HFFc6 (cell line): Measurements from ENCODE around the gene SOX10. TPM values are rescaled to one million over a fixed set of nuclear protein-coding genes. Genes with fewer than 3 reads are reported as not detected.

Experiments
- DNase-seq: peaks from one replicate; pipeline ENCODE4 v3.0.0-alpha.2; 2018
- H3K27ac Mint-ChIP-seq: 2 replicates; pipeline ENCODE4 v1.8.0; 2020; ENCODE audit warnings: mild to moderate bottlenecking, mixed read lengths
- H3K27me3 Mint-ChIP-seq: 2 replicates; pipeline ENCODE4 v1.8.0; 2021; ENCODE audit warnings: mild to moderate bottlenecking, moderate library complexity, mixed read lengths; ENCODE audit not compliant: insufficient read depth
- H3K36me3 Mint-ChIP-seq: 2 replicates; pipeline ENCODE4 v1.8.0; 2021; ENCODE audit warnings: low read depth, mixed read lengths
- H3K4me1 Mint-ChIP-seq: 2 replicates; pipeline ENCODE4 v1.8.0; 2020; ENCODE audit warnings: low read depth, mixed read lengths
- H3K4me3 Mint-ChIP-seq: 2 replicates; pipeline ENCODE4 v1.8.0; 2020; ENCODE audit warnings: mild to moderate bottlenecking, moderate library complexity, mixed read lengths
- H3K9me3 Mint-ChIP-seq: 2 replicates; pipeline ENCODE4 v1.8.0; 2020; ENCODE audit warnings: mild to moderate bottlenecking, mixed read lengths
- microRNA-seq: library from miRNA; unstranded; fragments of <30 nt; microRNA quantifications from one replicate; pipeline ENCODE4, GENCODE V29; 2019
- total RNA-seq, 6 experiments: library from RNA; stranded (reverse); fragmentation: NEBNext Ultra II Directional; extraction: Animal tissue kit (Norgen Biotek cat#: 25700); gene quantifications; 2 replicates in 1 of 6; 3 replicates in 5 of 6; pipeline ENCODE4 v1.2.3, GENCODE V29; 2021
- TF ChIP-seq, protein P1 (sequence below): fragments of 200-600 bp; sonication (generic); IDR thresholded peaks from 2 replicates; pipeline ENCODE4 v1.5.0; 2021; ENCODE audit warnings: antibody characterized with exemption, mild to moderate bottlenecking

Gene SOX10
- total RNA-seq, 6 experiments from 2014 or later = not detected

DNA sequence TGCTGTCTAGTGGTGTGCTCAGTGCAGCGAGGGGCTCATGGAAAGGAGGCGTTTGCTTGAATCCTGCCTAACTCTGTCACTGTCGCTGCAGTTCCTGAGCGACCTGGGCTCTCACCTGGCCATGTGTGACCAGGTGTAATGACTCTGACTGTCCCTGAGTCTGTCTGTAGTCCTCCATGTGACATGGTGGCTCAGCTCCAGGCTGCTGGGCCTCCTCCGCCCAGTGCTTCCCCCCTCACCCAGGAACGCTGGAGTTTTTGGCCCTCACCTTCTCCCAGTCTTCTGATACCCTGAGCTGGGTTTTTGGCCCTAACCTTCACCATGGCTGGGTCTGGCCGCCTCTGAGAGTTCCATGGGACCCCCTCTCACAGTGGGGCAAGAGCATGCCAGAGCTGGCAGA is 58.0 kb downstream of the SOX10 start:
- Mint-ChIP-seq H3K4me1 (peaks cover 9% of the 10 kb centered on the region), H3K27me3 (no peaks in the 10 kb centered on the region; the same call in 1 of the 2 replicates), H3K36me3 (peaks cover 10% of the 10 kb centered on the region), H3K27ac (no peak overlapping the region), H3K4me3 (no peak overlapping the region), H3K9me3 (no peaks in the 10 kb centered on the region)
- TF ChIP-seq, protein P1, sequence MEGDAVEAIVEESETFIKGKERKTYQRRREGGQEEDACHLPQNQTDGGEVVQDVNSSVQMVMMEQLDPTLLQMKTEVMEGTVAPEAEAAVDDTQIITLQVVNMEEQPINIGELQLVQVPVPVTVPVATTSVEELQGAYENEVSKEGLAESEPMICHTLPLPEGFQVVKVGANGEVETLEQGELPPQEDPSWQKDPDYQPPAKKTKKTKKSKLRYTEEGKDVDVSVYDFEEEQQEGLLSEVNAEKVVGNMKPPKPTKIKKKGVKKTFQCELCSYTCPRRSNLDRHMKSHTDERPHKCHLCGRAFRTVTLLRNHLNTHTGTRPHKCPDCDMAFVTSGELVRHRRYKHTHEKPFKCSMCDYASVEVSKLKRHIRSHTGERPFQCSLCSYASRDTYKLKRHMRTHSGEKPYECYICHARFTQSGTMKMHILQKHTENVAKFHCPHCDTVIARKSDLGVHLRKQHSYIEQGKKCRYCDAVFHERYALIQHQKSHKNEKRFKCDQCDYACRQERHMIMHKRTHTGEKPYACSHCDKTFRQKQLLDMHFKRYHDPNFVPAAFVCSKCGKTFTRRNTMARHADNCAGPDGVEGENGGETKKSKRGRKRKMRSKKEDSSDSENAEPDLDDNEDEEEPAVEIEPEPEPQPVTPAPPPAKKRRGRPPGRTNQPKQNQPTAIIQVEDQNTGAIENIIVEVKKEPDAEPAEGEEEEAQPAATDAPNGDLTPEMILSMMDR = no peak
- no peak for DNase-seq

DNA sequence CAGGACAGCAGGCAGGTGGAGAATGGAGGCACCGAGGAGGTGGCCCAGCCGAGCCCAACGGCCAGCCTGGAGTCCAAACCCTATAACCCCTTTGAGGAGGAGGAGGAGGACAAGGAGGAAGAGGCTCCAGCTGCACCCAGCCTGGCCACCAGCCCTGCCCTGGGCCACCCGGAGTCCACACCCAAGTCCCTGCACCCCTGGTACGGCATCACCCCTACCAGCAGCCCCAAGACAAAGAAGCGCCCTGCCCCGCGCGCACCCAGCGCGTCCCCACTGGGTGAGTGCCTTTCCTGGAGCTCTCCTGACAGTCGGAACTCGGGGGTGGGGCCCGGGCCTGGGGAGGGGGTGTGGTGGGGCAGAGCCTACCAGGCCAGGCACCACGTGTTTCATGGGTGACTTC is 58.6 kb downstream of the SOX10 start:
- no peaks in the 10 kb centered on the region; the same call in 1 of the 2 replicates for H3K27me3 Mint-ChIP-seq
- TF ChIP-seq, protein P1 = no peak
- H3K9me3 Mint-ChIP-seq = no peaks in the 10 kb centered on the region
- DNase-seq = no peak
- H3K27ac Mint-ChIP-seq = no peak overlapping the region
- peaks cover 5% of the 10 kb centered on the region for H3K4me1 Mint-ChIP-seq
- peaks cover 10% of the 10 kb centered on the region for H3K36me3 Mint-ChIP-seq
- H3K4me3 Mint-ChIP-seq = no peak overlapping the region

DNA sequence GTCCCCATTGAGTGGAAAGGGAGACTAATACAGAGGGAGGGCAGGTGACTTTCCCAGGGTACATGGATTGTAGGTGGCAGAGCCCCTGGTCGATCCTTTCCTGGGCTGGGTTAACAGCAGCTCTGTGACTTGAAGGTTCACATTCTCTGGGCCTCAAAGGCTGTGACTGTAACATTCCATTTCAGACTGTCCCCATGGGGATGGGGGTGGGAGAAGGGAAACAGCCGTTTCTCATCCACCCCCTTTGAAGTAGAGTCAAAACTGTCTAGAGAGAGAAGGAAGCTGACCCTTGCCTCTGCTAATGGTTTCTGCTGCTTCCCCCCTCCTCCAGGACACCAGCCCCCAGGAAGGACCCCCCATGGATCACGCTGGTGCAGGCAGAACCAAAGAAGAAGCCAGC is 59.0 kb downstream of the SOX10 start:
- Mint-ChIP-seq H3K9me3 (no peaks in the 10 kb centered on the region), H3K4me3 (no peak overlapping the region), H3K4me1 (peaks cover under 1% of the 10 kb centered on the region; the same call in 1 of the 2 replicates), H3K27ac (no peak overlapping the region), H3K27me3 (no peaks in the 10 kb centered on the region; the same call in 1 of the 2 replicates), H3K36me3 (peaks cover 11% of the 10 kb centered on the region)
- TF ChIP-seq, protein P1 = no peak
- no peak for DNase-seq

DNA sequence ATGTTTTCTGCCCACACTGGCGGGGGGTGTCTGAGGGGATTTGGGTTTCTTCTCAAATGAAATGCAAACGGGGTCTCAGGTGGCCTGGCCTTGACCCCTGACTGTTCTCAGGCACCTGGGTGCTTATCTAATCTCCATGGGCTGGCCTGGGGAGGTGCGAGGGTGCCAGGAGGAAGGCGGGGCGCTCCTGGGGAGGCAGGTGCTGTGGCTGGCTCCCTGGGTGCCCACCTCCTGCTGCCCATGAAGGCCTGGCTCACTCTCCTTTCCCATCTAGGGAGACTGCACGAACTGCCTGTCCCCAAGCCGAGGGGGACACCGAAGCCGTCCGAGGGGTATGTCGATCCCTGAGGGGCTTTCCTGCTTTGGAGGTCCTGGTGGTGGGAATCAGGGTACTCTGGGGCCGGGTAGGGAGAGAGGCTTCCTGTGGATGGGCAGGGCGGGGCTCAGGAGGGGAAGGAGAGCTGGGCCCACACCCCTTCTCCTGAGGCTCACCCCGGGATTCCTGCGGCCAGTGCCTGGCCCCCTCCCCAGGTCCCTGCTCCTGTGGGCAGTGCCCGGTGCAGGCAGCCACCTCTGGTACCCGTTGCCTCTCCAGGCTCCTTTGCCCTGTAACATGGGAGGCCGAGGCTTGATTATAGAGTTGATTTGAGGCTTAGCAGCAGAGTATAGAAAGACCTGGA is 59.8 kb downstream of the SOX10 start:
- no peaks in the 10 kb centered on the region for H3K4me1 Mint-ChIP-seq
- peaks cover 15% of the 10 kb centered on the region for H3K36me3 Mint-ChIP-seq
- TF ChIP-seq, protein P1 = no peak
- H3K4me3 Mint-ChIP-seq = no peak overlapping the region
- no peaks in the 10 kb centered on the region for H3K9me3 Mint-ChIP-seq
- H3K27me3 Mint-ChIP-seq = no peaks in the 10 kb centered on the region; the same call in 1 of the 2 replicates
- no peak overlapping the region for H3K27ac Mint-ChIP-seq
- DNase-seq = no peak

DNA sequence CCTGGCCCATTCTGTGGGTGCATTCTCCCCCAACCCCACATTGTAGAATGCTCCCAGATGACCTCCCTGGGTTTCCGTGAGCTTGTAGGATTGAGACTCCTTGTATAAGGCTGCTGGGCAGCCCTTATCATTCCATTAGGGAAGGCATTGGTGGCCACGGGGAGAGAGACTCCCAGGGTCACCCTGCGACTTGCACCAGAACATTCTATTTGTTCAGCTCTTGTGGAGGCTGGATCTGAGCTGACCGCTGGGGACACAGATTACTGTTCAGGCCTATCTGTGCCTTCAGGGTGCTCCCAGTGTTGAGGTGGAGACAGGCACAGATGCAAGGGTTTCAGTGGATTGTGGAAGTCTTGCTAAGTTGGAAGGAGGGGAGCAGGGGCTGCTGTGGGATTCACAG is 60.4 kb downstream of the SOX10 start:
- no peak for DNase-seq
- Mint-ChIP-seq H3K4me1 (no peaks in the 10 kb centered on the region), H3K36me3 (peaks cover 12% of the 10 kb centered on the region), H3K27me3 (no peaks in the 10 kb centered on the region), H3K9me3 (no peaks in the 10 kb centered on the region), H3K27ac (no peak overlapping the region), H3K4me3 (no peak overlapping the region; the same call in 1 of the 2 replicates)
- TF ChIP-seq, protein P1 = no peak

Small RNAs within 50 kb of the gene (microRNA-seq; reads per million reads assigned to microRNA genes)
- gene MIR4534 (not detected), gene MIR6820 (4.6 reads per million)

Other genes with a start within 250 kb of the SOX10 start
- gene GCAT, start 176.6 kb downstream of the SOX10 start, total RNA-seq = 10 to 100 TPM; 27.6 to 42.3 (median 29.2) TPM
- gene GALR3, start 161.2 kb downstream of the SOX10 start, total RNA-seq = not detected
- gene ANKRD54, start 140.2 kb downstream of the SOX10 start, total RNA-seq = 10 to 100 TPM; 18.3 to 25.4 (median 20.9) TPM
- gene EIF3L, start 135.1 kb downstream of the SOX10 start, total RNA-seq = 100 to 1,000 TPM; 306 to 371 (median 357) TPM
- gene MICALL1, start 78.3 kb downstream of the SOX10 start, total RNA-seq = 10 to 100 TPM; 37.7 to 46.5 (median 40.5) TPM
- under 1 TPM; 0.43 to 0.73 (median 0.54) TPM for gene C22orf23, start 31.0 kb downstream of the SOX10 start, total RNA-seq
- gene POLR2F, start 30.9 kb downstream of the SOX10 start, total RNA-seq = 100 to 1,000 TPM in 4 of 6 experiments, 10 to 100 TPM in 2; 91.6 to 130 (median 107) TPM
- 1 to 10 TPM; 7.0 to 10.0 (median 7.7) TPM for gene PICK1, start 72.8 kb upstream of the SOX10 start, total RNA-seq
- gene SLC16A8, start 99.6 kb upstream of the SOX10 start, total RNA-seq = not detected
- gene BAIAP2L2, start 126.1 kb upstream of the SOX10 start, total RNA-seq = under 1 TPM in 1 of 6 experiments, not detected in 5; 0.08 TPM
- 1 to 10 TPM; 4.1 to 6.6 (median 5.3) TPM for gene PLA2G6, start 197.3 kb upstream of the SOX10 start, total RNA-seq
- 10 to 100 TPM; 17.2 to 24.1 (median 22.8) TPM for gene MAFF, start 217.4 kb upstream of the SOX10 start, total RNA-seq